ENCODE data around the gene IRX4. TPM values are rescaled to one million over a fixed set of nuclear protein-coding genes. Genes with fewer than 3 reads are reported as not detected.

The IRX4 gene
- total and polyA plus RNA-seq, 2 of the 4 experiments (the other 2 are of a cell fraction): not detected

- H2BK5ac ChIP-seq (ENCODE audit: low read depth, low read length, poor library complexity, severe bottlenecking): no peak overlapping the region
- H4K91ac ChIP-seq (ENCODE audit: insufficient read depth, low read depth, low read length): no peak overlapping the region
- no peaks in the 10 kb centered on the region for H3K36me3 ChIP-seq (ENCODE audit: control insufficient read depth, insufficient read depth, low read length)
- no peak for TF ChIP-seq CEBPB (IDR thresholded peaks at IDR 0.05; ENCODE audit: low read depth, low read length)
- no peak for TF ChIP-seq RFX5 (IDR thresholded peaks at IDR 0.05; ENCODE audit: low read depth, low read length)
- no peak for TF ChIP-seq RAD21 (IDR thresholded peaks at IDR 0.05; ENCODE audit: low read length)
- TF ChIP-seq, protein P1, sequence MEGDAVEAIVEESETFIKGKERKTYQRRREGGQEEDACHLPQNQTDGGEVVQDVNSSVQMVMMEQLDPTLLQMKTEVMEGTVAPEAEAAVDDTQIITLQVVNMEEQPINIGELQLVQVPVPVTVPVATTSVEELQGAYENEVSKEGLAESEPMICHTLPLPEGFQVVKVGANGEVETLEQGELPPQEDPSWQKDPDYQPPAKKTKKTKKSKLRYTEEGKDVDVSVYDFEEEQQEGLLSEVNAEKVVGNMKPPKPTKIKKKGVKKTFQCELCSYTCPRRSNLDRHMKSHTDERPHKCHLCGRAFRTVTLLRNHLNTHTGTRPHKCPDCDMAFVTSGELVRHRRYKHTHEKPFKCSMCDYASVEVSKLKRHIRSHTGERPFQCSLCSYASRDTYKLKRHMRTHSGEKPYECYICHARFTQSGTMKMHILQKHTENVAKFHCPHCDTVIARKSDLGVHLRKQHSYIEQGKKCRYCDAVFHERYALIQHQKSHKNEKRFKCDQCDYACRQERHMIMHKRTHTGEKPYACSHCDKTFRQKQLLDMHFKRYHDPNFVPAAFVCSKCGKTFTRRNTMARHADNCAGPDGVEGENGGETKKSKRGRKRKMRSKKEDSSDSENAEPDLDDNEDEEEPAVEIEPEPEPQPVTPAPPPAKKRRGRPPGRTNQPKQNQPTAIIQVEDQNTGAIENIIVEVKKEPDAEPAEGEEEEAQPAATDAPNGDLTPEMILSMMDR (conservative IDR thresholded peaks at IDR 0.05; ENCODE audit: low read depth, low read length): no peak
- no peak for TF ChIP-seq SMC3 (IDR thresholded peaks at IDR 0.05; ENCODE audit: low read depth, low read length)
- TF ChIP-seq, protein P2, sequence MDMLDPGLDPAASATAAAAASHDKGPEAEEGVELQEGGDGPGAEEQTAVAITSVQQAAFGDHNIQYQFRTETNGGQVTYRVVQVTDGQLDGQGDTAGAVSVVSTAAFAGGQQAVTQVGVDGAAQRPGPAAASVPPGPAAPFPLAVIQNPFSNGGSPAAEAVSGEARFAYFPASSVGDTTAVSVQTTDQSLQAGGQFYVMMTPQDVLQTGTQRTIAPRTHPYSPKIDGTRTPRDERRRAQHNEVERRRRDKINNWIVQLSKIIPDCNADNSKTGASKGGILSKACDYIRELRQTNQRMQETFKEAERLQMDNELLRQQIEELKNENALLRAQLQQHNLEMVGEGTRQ (IDR thresholded peaks at IDR 0.05; ENCODE audit: low read depth, low read length): no peak
- TF ChIP-seq POLR2A (IDR thresholded peaks at IDR 0.05; ENCODE audit: low read depth, low read length): no peak
- no peak for TF ChIP-seq MAZ (IDR thresholded peaks at IDR 0.05; ENCODE audit: borderline replicate concordance, low read depth, low read length)
- no peak for TF ChIP-seq BHLHE40 (IDR thresholded peaks at IDR 0.05; ENCODE audit: low read depth, low read length)
- TF ChIP-seq RCOR1 (IDR thresholded peaks at IDR 0.05; ENCODE audit: insufficient replicate concordance, low read length): no peak
- TF ChIP-seq NFE2L2 (IDR thresholded peaks at IDR 0.05; ENCODE audit: low read depth, low read length): no peak
- no peak for TF ChIP-seq FOS (IDR thresholded peaks at IDR 0.05; ENCODE audit: low read depth, low read length)
- TF ChIP-seq CHD1 (IDR thresholded peaks at IDR 0.05; ENCODE audit: low read depth, low read length): no peak
- H2BK20ac ChIP-seq (ENCODE audit: low read depth, low read length): no peak overlapping the region
- no peaks in the 10 kb centered on the region; the same call in 1 of the 2 replicates for H3K4me1 ChIP-seq (ENCODE audit: control insufficient read depth, insufficient read depth, low read length)
- H2AK5ac ChIP-seq (ENCODE audit: low read depth, low read length): no peak overlapping the region
- no peak overlapping the region for H3K23ac ChIP-seq (ENCODE audit: low read depth, low read length)
- WGBS, 2 experiments (ENCODE audit: extremely low coverage in 2 of 2, insufficient read length in 1 of 2): 53% methylated on average over 3 of the region's 21 CpGs; no CpG with 5 or more reads in 1 of the 2 experiments
- POLR2A ChIA-PET (ENCODE audit: unreplicated experiment): no interaction called here
- no peak overlapping the region for H3K4me3 ChIP-seq (ENCODE audit: insufficient read depth, low read depth, low read length)
- H3K56ac ChIP-seq (ENCODE audit: extremely low read depth, insufficient read depth, low read length): no peak overlapping the region
- no peak overlapping the region for H3K27ac ChIP-seq (ENCODE audit: insufficient read depth, low read length)
- in situ Hi-C loops (cut with MboI; ENCODE audit: low sequenced_read_pairs): no loop called here
- dilution Hi-C loops (cut with HindIII; ENCODE audit: low sequenced_read_pairs, unreplicated experiment): no loop called here
- no peak overlapping the region for H4K5ac ChIP-seq (ENCODE audit: low read depth, low read length)
- peaks cover 45% of the 10 kb centered on the region for H3K27me3 ChIP-seq (ENCODE audit: control insufficient read depth, insufficient read depth, low read length)
- no peaks in the 10 kb centered on the region for H3K9me3 ChIP-seq (ENCODE audit: control insufficient read depth, insufficient read depth, low read length)
- H3K9me1 ChIP-seq (ENCODE audit: insufficient read depth, low read length): no peaks in the 10 kb centered on the region
- H2BK15ac ChIP-seq (ENCODE audit: low read depth, low read length): no peak overlapping the region
- DNase-seq (no peak), ATAC-seq (ENCODE audit: low read depth) (no peak)
- no peak overlapping the region for H2AFZ ChIP-seq (replicated peaks; ENCODE audit: low read length, poor library complexity)
- H2AK9ac ChIP-seq (replicated peaks; ENCODE audit: low read depth, low read length, poor library complexity): no peak overlapping the region
- no peak overlapping the region for H2BK120ac ChIP-seq (ENCODE audit: low read depth, low read length)
- no peaks in the 10 kb centered on the region for H4K20me1 ChIP-seq (ENCODE audit: insufficient read depth, low read length)
- intact Hi-C loops (cut with micrococcal nuclease): no loop called here
- no peak overlapping the region for H3K4ac ChIP-seq (ENCODE audit: low read depth, low read length)
- no peaks in the 10 kb centered on the region for H3K79me1 ChIP-seq (ENCODE audit: low read depth in 1 of 2, low read length in 2 of 2)
- no peak overlapping the region for H3K4me2 ChIP-seq (ENCODE audit: low read depth, low read length)
- no peak overlapping the region for H3K14ac ChIP-seq (replicated peaks; ENCODE audit: low read depth, low read length)
- H3K9ac ChIP-seq (ENCODE audit: low read depth, low read length): no peak overlapping the region
- CTCF ChIA-PET: no interaction called here
- no TSS peak for BruUV-seq (replicated peaks)
- no peak overlapping the region for H4K8ac ChIP-seq (ENCODE audit: low read depth in 2 of 2, low read length in 2 of 2)
- H3K18ac ChIP-seq (ENCODE audit: low read depth, low read length): no peak overlapping the region
These were observed 47.9 kb downstream of the IRX4 start for GRCh38 chr5:1834721-1835429.
